Urothelium cell line (cell line): ENCODE measurements around the gene FBXO47.

Source experiments
- DNase-seq: peaks from one replicate; pipeline ENCODE4 v3.0.0; 2011; ENCODE audit warnings: low spot score, mixed read lengths
- FAIRE-seq: peaks from 2 replicates; lab custom pipeline; 2011; peaks lifted over from hg19 to GRCh38; lab: Jason Lieb, UNC

FBXO47 gene

GRCh38 chr17:38967290-38967738 is at the start of gene FBXO47:
TSS of gene FBXO47 (minus strand) at chr17:38967403. CDS start at chr17:38963025, 4,378 bp downstream.
- FAIRE-seq: no peak
- no peak for DNase-seq

- DNase-seq (no peak), FAIRE-seq (no peak)
These were observed 49.3 kb upstream of the FBXO47 start for GRCh38 chr17:39016193-39017153.

GRCh38 chr17:39015546-39015935 is 48.3 kb upstream of the FBXO47 start:
- DNase-seq (no peak), FAIRE-seq (no peak)

GRCh38 chr17:39014795-39015545 is 47.8 kb upstream of the FBXO47 start:
- no peak for FAIRE-seq
- no peak for DNase-seq

GRCh38 chr17:39014044-39014794 is 47.0 kb upstream of the FBXO47 start:
- peak; percentile 42 for DNase-seq
- no peak for FAIRE-seq

- DNase-seq: no peak
These were observed 45.5 kb upstream of the FBXO47 start for GRCh38 chr17:39012725-39013124.

GRCh38 chr17:39011907-39012468 is 44.8 kb upstream of the FBXO47 start:
- DNase-seq: no peak

More at GRCh38 chr17:39012725-39013124, 45.5 kb upstream of the FBXO47 start:
- FAIRE-seq: no peak

GRCh38 chr17:39009581-39010001 is 42.4 kb upstream of the FBXO47 start:
- no peak for FAIRE-seq
- DNase-seq: no peak

More at GRCh38 chr17:39011907-39012468, 44.8 kb upstream of the FBXO47 start:
- FAIRE-seq: no peak

- no peak for DNase-seq
- FAIRE-seq: no peak
These were observed 41.4 kb upstream of the FBXO47 start for GRCh38 chr17:39008633-39009032.

- FAIRE-seq (no peak), DNase-seq (no peak)
These were observed 36.0 kb upstream of the FBXO47 start for GRCh38 chr17:39002991-39003715.

- DNase-seq (peak; percentile 45), FAIRE-seq (no peak)
These were observed 34.8 kb upstream of the FBXO47 start for GRCh38 chr17:39001703-39002637.

- DNase-seq: no peak
- FAIRE-seq: no peak
These were observed 32.9 kb upstream of the FBXO47 start for GRCh38 chr17:39000021-39000601.

GRCh38 chr17:38996660-38997337 is 29.6 kb upstream of the FBXO47 start:
- FAIRE-seq (no peak), DNase-seq (no peak)

- DNase-seq (no peak), FAIRE-seq (no peak)
These were observed 26.8 kb upstream of the FBXO47 start for GRCh38 chr17:38994026-38994425.

GRCh38 chr17:38984666-38985065 is 17.5 kb upstream of the FBXO47 start:
- no peak for FAIRE-seq

GRCh38 chr17:38982858-38983746 is 15.9 kb upstream of the FBXO47 start:
- DNase-seq (peak; percentile 65), FAIRE-seq (no peak)

More at GRCh38 chr17:38984666-38985065, 17.5 kb upstream of the FBXO47 start:
- DNase-seq: no peak

GRCh38 chr17:38981636-38982035 is 14.4 kb upstream of the FBXO47 start:
- DNase-seq (no peak), FAIRE-seq (no peak)
